ENCODE measurements around the gene ESPN. TPM values are rescaled to one million over a fixed set of nuclear protein-coding genes. Genes with fewer than 3 reads are reported as not detected.

Gene ESPN
- total and polyA plus RNA-seq, 2 of the 4 experiments (the other 2 are of a cell fraction): under 0.01 to 0.02 TPM

DNA sequence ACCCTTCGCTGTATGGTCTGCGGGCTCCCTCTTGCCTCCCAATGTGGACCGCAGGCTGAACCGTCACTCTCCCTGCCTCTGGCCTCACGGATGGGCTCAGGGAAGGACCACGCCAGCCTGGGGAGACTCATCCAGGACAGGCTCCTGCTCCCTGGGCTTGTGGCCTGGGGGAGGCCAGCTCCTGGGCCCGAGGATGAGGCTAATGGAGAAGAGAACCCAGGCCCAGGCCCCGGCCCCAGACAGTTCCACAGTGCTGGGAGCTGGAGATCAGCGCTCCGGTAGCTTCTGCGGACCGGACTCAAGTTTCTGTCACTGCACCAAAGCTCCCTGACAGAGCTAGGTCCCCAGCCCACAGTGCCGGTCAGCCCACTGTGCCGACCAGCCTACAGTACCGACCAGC, 80.3 kb downstream of the ESPN start:
- H2BK15ac ChIP-seq (ENCODE audit: low read depth, low read length): no peak overlapping the region
- no peak overlapping the region for H2BK5ac ChIP-seq (ENCODE audit: low read depth, low read length, poor library complexity, severe bottlenecking)
- no peaks in the 10 kb centered on the region for H3K9me1 ChIP-seq (ENCODE audit: insufficient read depth, low read length)
- peaks cover 11% of the 10 kb centered on the region for H3K27me3 ChIP-seq (ENCODE audit: control insufficient read depth, insufficient read depth, low read length)
- no peaks in the 10 kb centered on the region for H3K79me1 ChIP-seq (ENCODE audit: low read depth in 1 of 2, low read length in 2 of 2)
- no peak overlapping the region for H3K9ac ChIP-seq (ENCODE audit: low read depth, low read length)
- H3K4ac ChIP-seq (ENCODE audit: low read depth, low read length): no peak overlapping the region
- TF ChIP-seq CHD1 (IDR thresholded peaks at IDR 0.05; ENCODE audit: low read depth, low read length) (no peak), MAFK (IDR thresholded peaks at IDR 0.05; ENCODE audit: low read depth, low read length) (no peak), RCOR1 (IDR thresholded peaks at IDR 0.05; ENCODE audit: insufficient replicate concordance, low read length) (no peak), RFX5 (IDR thresholded peaks at IDR 0.05; ENCODE audit: low read depth, low read length) (no peak), FOS (IDR thresholded peaks at IDR 0.05; ENCODE audit: low read depth, low read length) (no peak), SMC3 (IDR thresholded peaks at IDR 0.05; ENCODE audit: low read depth, low read length) (no peak), POLR2A (IDR thresholded peaks at IDR 0.05; ENCODE audit: low read depth, low read length) (no peak), NFE2L2 (IDR thresholded peaks at IDR 0.05; ENCODE audit: low read depth, low read length) (no peak), MAZ (IDR thresholded peaks at IDR 0.05; ENCODE audit: borderline replicate concordance, low read depth, low read length) (no peak)
- DNase-seq (no peak), ATAC-seq (ENCODE audit: low read depth) (no peak)
- H2AK5ac ChIP-seq (ENCODE audit: low read depth, low read length): no peak overlapping the region
- H3K14ac ChIP-seq (replicated peaks; ENCODE audit: low read depth, low read length): no peak overlapping the region
- ChIA-PET POLR2A (ENCODE audit: unreplicated experiment) (no interaction called here), CTCF (no interaction called here)
- dilution Hi-C loops (cut with HindIII; ENCODE audit: low sequenced_read_pairs, unreplicated experiment) (no loop called here), in situ Hi-C loops (cut with MboI; ENCODE audit: low sequenced_read_pairs) (no loop called here), intact Hi-C loops (cut with micrococcal nuclease) (no loop called here)
- 92% methylated on average over 11 of the region's 15 CpGs; no CpG with 5 or more reads in 1 of the 2 experiments for WGBS, 2 experiments (ENCODE audit: extremely low coverage in 2 of 2, insufficient read length in 1 of 2)
- H4K5ac ChIP-seq (ENCODE audit: low read depth, low read length): no peak overlapping the region
- no peak overlapping the region for H3K56ac ChIP-seq (ENCODE audit: extremely low read depth, insufficient read depth, low read length)
- no peaks in the 10 kb centered on the region; the same call in 1 of the 2 replicates for H3K4me1 ChIP-seq (ENCODE audit: control insufficient read depth, insufficient read depth, low read length)
- H2AFZ ChIP-seq (replicated peaks; ENCODE audit: low read length, poor library complexity): no peak overlapping the region
- H3K4me3 ChIP-seq (ENCODE audit: insufficient read depth, low read depth, low read length): no peak overlapping the region
- no peak overlapping the region for H4K8ac ChIP-seq (ENCODE audit: low read depth in 2 of 2, low read length in 2 of 2)
- no peak overlapping the region for H2AK9ac ChIP-seq (replicated peaks; ENCODE audit: low read depth, low read length, poor library complexity)
- no peaks in the 10 kb centered on the region for H3K9me3 ChIP-seq (ENCODE audit: control insufficient read depth, insufficient read depth, low read length)
- no peak overlapping the region for H3K23ac ChIP-seq (ENCODE audit: low read depth, low read length)
- no peak overlapping the region for H3K27ac ChIP-seq (ENCODE audit: insufficient read depth, low read length)
- no TSS peak for BruUV-seq (replicated peaks)
- H4K20me1 ChIP-seq (ENCODE audit: insufficient read depth, low read length): no peaks in the 10 kb centered on the region
- H3K36me3 ChIP-seq (ENCODE audit: control insufficient read depth, insufficient read depth, low read length): no peaks in the 10 kb centered on the region
- H4K91ac ChIP-seq (ENCODE audit: insufficient read depth, low read depth, low read length): no peak overlapping the region
- no peak overlapping the region for H2BK20ac ChIP-seq (ENCODE audit: low read depth, low read length)
- no peak overlapping the region for H3K18ac ChIP-seq (ENCODE audit: low read depth, low read length)
- H2BK120ac ChIP-seq (ENCODE audit: low read depth, low read length): no peak overlapping the region
- no peak overlapping the region for H3K4me2 ChIP-seq (ENCODE audit: low read depth, low read length)
